SK-N-SH (cell line): ENCODE results near the gene MRPL14. TPM values are rescaled to one million over a fixed set of nuclear protein-coding genes. Genes with fewer than 3 reads are reported as not detected.
A peak's percentile ranks its signal among the peaks of the same experiment; 100 is the strongest.

Experiments
- CTCF ChIA-PET: fragments of 300-600, 350-600 bp; formaldehyde crosslinking; extraction: SDS; loops from one replicate; lab custom pipeline; 2021; lab: Yijun Ruan, JAX
- POLR2A ChIA-PET: fragments of 350-600 bp; sonication (Branson Sonifier 250); formaldehyde crosslinking; extraction: SDS; loops from one replicate; lab custom pipeline; 2020; ENCODE audit warnings: antibody characterized with exemption, inconsistent platforms; lab: Yijun Ruan, JAX
- DNase-seq: peaks from one replicate; pipeline ENCODE4 v3.0.0; 2012
- H2AFZ ChIP-seq: fragments of 200-600 bp; sonication (generic); 2 replicates; pipeline ENCODE4 v1.8.1; 2016; ENCODE audit warnings: antibody characterized with exemption, mild to moderate bottlenecking, low read depth
- H3F3A ChIP-seq: fragments of 200-600 bp; sonication (generic); replicated peaks from 2 replicates; pipeline ENCODE3; 2016; ENCODE audit warnings: antibody characterized with exemption, mild to moderate bottlenecking; ENCODE audit not compliant: insufficient read depth
- H3K27ac ChIP-seq, 2 experiments: fragments of 200-500 bp in 1 of 2; fragments of 200-600 bp in 1 of 2; sonication (Bioruptor generic) in 1 of 2; sonication (generic), shearing (Covaris generic) in 1 of 2; 2 replicates each; pipeline versions ENCODE4 v1.5.1 to v1.6.1; 2014 to 2016; ENCODE audit warnings: low read depth in 2 of 2, inconsistent platforms in 1 of 2, low read length in 1 of 2, mild to moderate bottlenecking in 1 of 2, mixed read lengths in 1 of 2
- H3K27me3 ChIP-seq: fragments of 200-600 bp; sonication (generic), shearing (Covaris generic); 2 replicates; pipeline ENCODE4 v1.6.1; 2016; ENCODE audit warnings: mixed run types; ENCODE audit not compliant: insufficient read depth
- H3K36me3 ChIP-seq, 2 experiments: fragments of 200-500 bp in 1 of 2; fragments of 200-600 bp in 1 of 2; sonication (Bioruptor generic) in 1 of 2; sonication (generic) in 1 of 2; replicated peaks in 1 of 2; 2 replicates each; pipeline versions ENCODE3 to v1.5.1; 2014 to 2016; ENCODE audit warnings: low read length in 1 of 2, mild to moderate bottlenecking in 1 of 2; ENCODE audit not compliant: insufficient read depth in 2 of 2, control insufficient read depth in 1 of 2
- H3K4me1 ChIP-seq, 2 experiments: fragments of 200-500 bp in 1 of 2; fragments of 200-600 bp in 1 of 2; sonication (Bioruptor generic) in 1 of 2; sonication (generic), shearing (Covaris generic) in 1 of 2; 2 replicates each; pipeline versions ENCODE4 v1.5.1 to v1.6.1; 2014 to 2016; ENCODE audit warnings: low read depth in 1 of 2, low read length in 1 of 2, mixed run types in 1 of 2; ENCODE audit not compliant: insufficient read depth in 2 of 2, control insufficient read depth in 1 of 2
- H3K4me2 ChIP-seq: fragments of 200-600 bp; sonication (generic), shearing (Covaris generic); 2 replicates; pipeline ENCODE4 v1.6.1; 2017; ENCODE audit warnings: mixed run types
- H3K4me3 ChIP-seq, 2 experiments: fragments of 200-500 bp in 1 of 2; fragments of 200-600 bp in 1 of 2; sonication (Bioruptor generic) in 1 of 2; sonication (generic), shearing (Covaris generic) in 1 of 2; 2 replicates each; pipeline versions ENCODE4 v1.5.1 to v1.8.1; 2014 to 2016; ENCODE audit warnings: low read depth in 2 of 2, inconsistent platforms in 1 of 2, low read length in 1 of 2, mild to moderate bottlenecking in 1 of 2, mixed read lengths in 1 of 2, moderate library complexity in 1 of 2
- H3K79me2 ChIP-seq: fragments of 200-600 bp; sonication (generic); 2 replicates; pipeline ENCODE4 v1.8.1; 2017; ENCODE audit warnings: mild to moderate bottlenecking; ENCODE audit not compliant: insufficient read depth
- H3K9ac ChIP-seq: fragments of 200-600 bp; sonication (generic); 2 replicates; pipeline ENCODE4 v1.6.1; 2017; ENCODE audit warnings: mixed run types
- H3K9me2 ChIP-seq: fragments of 200-600 bp; sonication (generic); 2 replicates; pipeline ENCODE4 v1.6.1; 2017; ENCODE audit warnings: mixed run types
- H3K9me3 ChIP-seq: fragments of 200-600 bp; sonication (generic); 2 replicates; pipeline ENCODE4 v1.6.1; 2017; ENCODE audit warnings: mixed run types, mild to moderate bottlenecking, moderate library complexity
- H4K20me1 ChIP-seq: fragments of 200-600 bp; sonication (generic); 2 replicates; pipeline ENCODE4 v1.6.1; 2017; ENCODE audit warnings: mild to moderate bottlenecking, mixed run types; ENCODE audit not compliant: insufficient read depth
- CHD2 ChIP-seq: fragments of 150-350 bp; IDR thresholded peaks from 2 replicates; pipeline ENCODE4 v1.6.1; 2018; ENCODE audit warnings: low read length; ENCODE audit not compliant: partially characterized antibody
- ELF1 ChIP-seq: IDR thresholded peaks from 2 replicates; pipeline ENCODE4 v1.4.0; 2012
- EP300 ChIP-seq, 2 experiments: IDR thresholded peaks; 2 replicates each; pipeline versions ENCODE4 v1.4.0 to v1.6.1; 2012; ENCODE audit warnings: borderline replicate concordance in 1 of 2, low read depth in 1 of 2, low read length in 1 of 2
- FOSL2 ChIP-seq: IDR thresholded peaks from 2 replicates; pipeline ENCODE4 v1.4.0; 2012; ENCODE audit warnings: low read depth, mild to moderate bottlenecking, moderate library complexity, borderline replicate concordance
- FOXM1 ChIP-seq: IDR thresholded peaks from 2 replicates; pipeline ENCODE4 v1.4.0; 2012; ENCODE audit warnings: low read depth, mild to moderate bottlenecking
- IRF3 ChIP-seq: fragments of 150-350 bp; IDR thresholded peaks from 2 replicates; pipeline ENCODE4 v1.6.1; 2016; ENCODE audit warnings: mild to moderate bottlenecking, low read depth, low read length
- JUND ChIP-seq: IDR thresholded peaks from 2 replicates; pipeline ENCODE4 v1.4.0; 2012
- MAX ChIP-seq: IDR thresholded peaks from 2 replicates; pipeline ENCODE4 v1.4.0; 2012; ENCODE audit warnings: low read depth
- MEF2A ChIP-seq: IDR thresholded peaks from 2 replicates; pipeline ENCODE4 v1.4.0; 2012; ENCODE audit warnings: low read depth, borderline replicate concordance
- MXI1 ChIP-seq: IDR thresholded peaks from 2 replicates; pipeline ENCODE4 v1.6.1; 2012; ENCODE audit warnings: mild to moderate bottlenecking, low read depth, low read length, improper control_type of control experiment
- POLR2AphosphoS5 ChIP-seq: IDR thresholded peaks from 2 replicates; pipeline ENCODE4 v1.6.1; 2012; ENCODE audit warnings: low read depth, low read length
- RAD21 ChIP-seq: IDR thresholded peaks from 2 replicates; pipeline ENCODE4 v1.6.1; 2012; ENCODE audit warnings: mild to moderate bottlenecking, low read length
- RCOR1 ChIP-seq: fragments of 150-350 bp; IDR thresholded peaks from 2 replicates; pipeline ENCODE4 v1.6.1; 2017; ENCODE audit warnings: antibody characterized with exemption, low read length
- REST ChIP-seq: IDR thresholded peaks from 2 replicates; pipeline ENCODE4 v1.6.1; 2012; ENCODE audit warnings: mild to moderate bottlenecking, low read depth, low read length, moderate library complexity
- RFX5 ChIP-seq: IDR thresholded peaks from 2 replicates; pipeline ENCODE4 v1.6.1; 2012; ENCODE audit warnings: mild to moderate bottlenecking, improper control_type of control experiment, low read length
- SIN3A ChIP-seq: IDR thresholded peaks from 2 replicates; pipeline ENCODE4 v1.6.1; 2012; ENCODE audit warnings: low read depth, mild to moderate bottlenecking, low read length, moderate library complexity, borderline replicate concordance
- TAF1 ChIP-seq: IDR thresholded peaks from 2 replicates; pipeline ENCODE4 v1.6.1; 2012; ENCODE audit warnings: low read depth, mild to moderate bottlenecking, low read length, moderate library complexity, borderline replicate concordance
- TCF12 ChIP-seq: IDR thresholded peaks from 2 replicates; pipeline ENCODE4 v1.4.0; 2012
- WGBS: methylation state at CpG from one replicate; pipeline ENCODE4 v1.1.6; 2017; ENCODE audit warnings: low lambda C conversion rate; 5-methylcytosine and 5-hydroxymethylcytosine counted together
- polyA plus RNA-seq, 3 experiments: library from polyadenylated mRNA; depleted of rRNA; stranded (reverse); fragments of >200 nt; gene quantifications; 2 replicates each; pipeline ENCODE4 v1.2.3, GENCODE V29; 2012
- TF ChIP-seq, protein P1 (sequence below): fragments of 150-350 bp; IDR thresholded peaks from 2 replicates; pipeline ENCODE4 v1.6.1; 2017; ENCODE audit warnings: antibody characterized with exemption, low read length, low read depth, borderline replicate concordance

Gene MRPL14
- polyA plus RNA-seq, 1 of the 3 experiments (the other 2 are of a cell fraction), result 97.0 TPM

DNA sequence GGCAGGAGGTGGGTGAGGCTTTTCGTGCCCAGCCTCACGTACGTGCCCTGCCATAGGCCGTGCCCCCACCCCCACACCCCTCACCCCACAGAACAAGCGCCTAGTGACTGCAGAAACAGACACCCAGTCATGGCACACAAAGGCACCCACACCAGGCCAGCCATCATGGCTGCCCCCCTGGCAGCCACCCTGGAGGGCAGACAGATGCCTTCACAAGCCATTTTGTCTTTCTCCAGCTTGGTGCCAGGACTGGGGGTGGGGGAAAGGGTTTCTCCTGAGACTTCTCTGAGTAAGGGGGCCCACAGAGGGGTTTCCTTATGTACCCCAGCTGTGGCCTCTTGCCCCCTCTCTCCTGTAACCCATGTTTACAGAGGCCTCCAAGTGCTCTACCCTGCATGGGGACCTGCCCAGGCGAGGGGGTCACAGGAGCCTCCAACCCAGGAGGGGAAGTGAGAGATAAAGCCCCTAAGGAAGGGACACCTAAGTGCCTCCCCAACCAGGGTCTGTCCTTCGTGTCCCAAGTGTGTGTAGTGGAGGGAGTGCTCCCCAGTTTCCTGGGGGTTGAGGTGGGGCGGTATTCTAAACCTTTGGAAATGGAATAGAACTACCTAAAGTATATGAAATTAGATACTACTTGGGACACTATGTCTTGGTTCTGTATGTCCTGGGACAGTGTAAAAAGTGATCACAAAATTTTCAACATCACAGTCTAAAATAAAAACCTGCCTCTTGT lies 49.9 kb downstream of the MRPL14 start:
- Histone ChIP-seq H3K9me3 (no peaks in the 10 kb centered on the region), H3K9me2 (no peaks in the 10 kb centered on the region), H2AFZ (no peak overlapping the region), H3K79me2 (no peaks in the 10 kb centered on the region), H3F3A (peaks cover 6% of the 10 kb centered on the region), H3K36me3 (no peaks in the 10 kb centered on the region), H3K4me1 (peaks cover 24 to 76% of the 10 kb centered on the region in 2 experiments), H3K9ac (no peak overlapping the region), H3K27ac (peak overlapping the region in 1 of 2 experiments; percentile 99; a peak in 2 of 4 replicates)
- POLR2A ChIA-PET, result interaction anchor here (0.6 to 5.3 kb wide), 5 partner anchors 26 to 308 kb away, joined by 3 to 53 read pairs (median 4); partner anchors contain the start of gene VEGFA
- no peak for DNase-seq
- 75% methylated on average over 2 of the region's 8 CpGs for WGBS
- CTCF ChIA-PET, result interaction anchor here (1.0 to 12.1 kb wide), 15 partner anchors 15 to 469 kb away, joined by 4 to 212 read pairs (median 19); partner anchors contain the start of gene VEGFA
- no peak for TF ChIP-seq MXI1
- TF ChIP-seq, all 33 proteins: peak for 0
- H3K27me3 ChIP-seq, result no peaks in the 10 kb centered on the region
- no peak overlapping the region for H3K4me3 ChIP-seq
- no peak overlapping the region for H3K4me2 ChIP-seq
- H4K20me1 ChIP-seq, result no peaks in the 10 kb centered on the region

DNA sequence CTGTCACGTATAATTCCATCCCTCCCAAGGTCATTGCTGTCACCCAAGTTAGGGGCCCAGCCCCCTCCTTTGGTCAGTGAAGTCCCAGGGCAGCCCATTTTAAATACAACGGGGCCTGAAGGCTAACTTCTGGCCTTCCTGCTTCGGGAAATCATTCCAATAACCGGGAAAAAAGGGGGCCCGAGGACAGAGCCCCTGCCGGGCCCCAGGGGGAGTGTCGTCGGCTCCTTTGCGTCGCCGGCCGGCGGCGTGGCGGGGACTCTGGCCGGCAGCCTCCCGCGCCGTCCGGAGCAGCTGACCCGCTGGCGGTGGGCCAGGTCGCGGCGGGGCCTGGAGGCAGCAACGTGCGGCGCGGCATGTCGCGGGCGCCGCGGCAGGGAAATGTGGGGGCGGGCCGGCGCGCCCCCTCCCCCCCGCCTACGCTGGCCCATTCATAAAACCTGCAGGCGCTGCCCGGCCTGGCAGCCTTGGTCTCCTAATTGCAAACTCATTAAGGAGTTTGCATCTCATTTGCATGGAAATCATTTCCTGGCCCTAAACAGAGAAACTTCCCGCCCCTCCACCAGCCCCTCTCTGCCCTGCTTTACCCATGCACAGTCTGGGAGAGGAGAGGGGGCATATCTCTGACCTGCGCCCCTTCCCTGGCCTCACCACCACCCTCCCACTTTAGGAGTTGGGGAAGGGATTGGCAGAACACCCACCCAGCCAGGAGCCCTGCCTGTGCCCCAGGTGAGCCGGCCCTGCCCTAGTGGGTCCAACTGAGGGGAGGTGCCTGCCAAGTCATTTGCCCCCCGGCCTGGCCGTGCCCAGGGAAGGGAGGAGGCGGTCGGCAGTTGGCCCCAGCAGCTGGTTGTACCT lies 50.7 kb downstream of the MRPL14 start:
- 51% methylated on average over 10 of the region's 49 CpGs for WGBS
- Histone ChIP-seq H3K27ac (peak overlapping the region in 1 of 2 experiments; percentile 99; a peak in 2 of 4 replicates), H4K20me1 (no peaks in the 10 kb centered on the region), H3K9me3 (no peaks in the 10 kb centered on the region), H3K79me2 (no peaks in the 10 kb centered on the region), H3K4me2 (no peak overlapping the region), H3K27me3 (no peaks in the 10 kb centered on the region), H2AFZ (no peak overlapping the region), H3K4me1 (peaks cover 28 to 72% of the 10 kb centered on the region in 2 experiments), H3K9me2 (no peaks in the 10 kb centered on the region), H3K36me3 (no peaks in the 10 kb centered on the region), H3F3A (peaks cover 14% of the 10 kb centered on the region), H3K9ac (no peak overlapping the region), H3K4me3 (no peak overlapping the region)
- peak; percentile 91 for DNase-seq
- ChIA-PET POLR2A (interaction anchor here (0.6 to 5.3 kb wide), 8 partner anchors 18 to 307 kb away, joined by 3 to 60 read pairs (median 6); partner anchors contain the start of gene VEGFA), CTCF (interaction anchor here (0.9 to 12.1 kb wide), 21 partner anchors 8 to 568 kb away, joined by 3 to 212 read pairs (median 15); partner anchors contain the start of gene VEGFA)
- TF ChIP-seq RAD21, result no peak
- TF ChIP-seq, protein P1, sequence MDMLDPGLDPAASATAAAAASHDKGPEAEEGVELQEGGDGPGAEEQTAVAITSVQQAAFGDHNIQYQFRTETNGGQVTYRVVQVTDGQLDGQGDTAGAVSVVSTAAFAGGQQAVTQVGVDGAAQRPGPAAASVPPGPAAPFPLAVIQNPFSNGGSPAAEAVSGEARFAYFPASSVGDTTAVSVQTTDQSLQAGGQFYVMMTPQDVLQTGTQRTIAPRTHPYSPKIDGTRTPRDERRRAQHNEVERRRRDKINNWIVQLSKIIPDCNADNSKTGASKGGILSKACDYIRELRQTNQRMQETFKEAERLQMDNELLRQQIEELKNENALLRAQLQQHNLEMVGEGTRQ, result no peak
- no peak for TF ChIP-seq FOXM1
- TF ChIP-seq POLR2AphosphoS5, result no peak
- no peak for TF ChIP-seq SIN3A
- TF ChIP-seq JUND, result no peak
- TF ChIP-seq ELF1, result no peak
- no peak for TF ChIP-seq MAX
- TF ChIP-seq IRF3, result no peak
- no peak for TF ChIP-seq TAF1
- no peak for TF ChIP-seq REST
- peak; percentile 18; the same call in 1 of the 2 replicates for TF ChIP-seq RCOR1
- no peak for TF ChIP-seq TCF12
- no peak for TF ChIP-seq MEF2A
- peak in 1 of 2 experiments; percentile 76; a peak in 2 of 4 replicates for TF ChIP-seq EP300 (IDR thresholded peaks at IDR 0.05; ENCODE audit: borderline replicate concordance in 1 of 2, low read depth in 1 of 2, low read length in 1 of 2)
- peak; percentile 37 for TF ChIP-seq CHD2
- no peak for TF ChIP-seq FOSL2
- TF ChIP-seq RFX5, result no peak
- TF ChIP-seq MXI1, result peak; percentile 88; the same call in 1 of the 2 replicates
